ENCODE results near the gene TEX13C.

The TEX13C gene

DNA sequence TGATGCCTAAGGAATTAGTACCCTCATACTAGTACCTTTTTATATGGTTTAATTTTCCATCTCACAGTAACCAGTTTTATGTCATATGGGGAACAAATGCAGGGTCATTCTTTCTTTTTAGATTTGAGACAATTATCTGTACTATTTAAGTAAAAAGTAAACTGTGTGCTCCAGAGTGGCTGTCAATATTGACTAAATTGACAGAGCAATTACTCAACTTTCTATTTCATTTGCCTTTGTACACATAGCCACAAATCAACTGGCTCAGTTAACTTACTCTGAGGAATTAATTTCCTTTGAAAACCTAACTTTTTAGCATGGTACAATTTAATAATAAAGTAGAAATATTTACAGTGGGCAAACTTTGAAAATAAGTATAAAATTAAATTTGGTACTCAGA is 28.5 kb upstream of the TEX13C start:
- no peak overlapping the region for H3K27ac ChIP-seq
- no peak for TF ChIP-seq CTCF (IDR thresholded peaks at IDR 0.05)
- H3K4me1 ChIP-seq = no peaks in the 10 kb centered on the region
- H3K36me3 ChIP-seq = no peaks in the 10 kb centered on the region
- DNase-seq = no peak
- H3K9me3 ChIP-seq = no peaks in the 10 kb centered on the region
- intact Hi-C loops (cut with DNase I; ENCODE audit: low total_unique reads) = no loop called here
- H3K27me3 ChIP-seq = no peaks in the 10 kb centered on the region
- H3K4me3 ChIP-seq = no peak overlapping the region

DNA sequence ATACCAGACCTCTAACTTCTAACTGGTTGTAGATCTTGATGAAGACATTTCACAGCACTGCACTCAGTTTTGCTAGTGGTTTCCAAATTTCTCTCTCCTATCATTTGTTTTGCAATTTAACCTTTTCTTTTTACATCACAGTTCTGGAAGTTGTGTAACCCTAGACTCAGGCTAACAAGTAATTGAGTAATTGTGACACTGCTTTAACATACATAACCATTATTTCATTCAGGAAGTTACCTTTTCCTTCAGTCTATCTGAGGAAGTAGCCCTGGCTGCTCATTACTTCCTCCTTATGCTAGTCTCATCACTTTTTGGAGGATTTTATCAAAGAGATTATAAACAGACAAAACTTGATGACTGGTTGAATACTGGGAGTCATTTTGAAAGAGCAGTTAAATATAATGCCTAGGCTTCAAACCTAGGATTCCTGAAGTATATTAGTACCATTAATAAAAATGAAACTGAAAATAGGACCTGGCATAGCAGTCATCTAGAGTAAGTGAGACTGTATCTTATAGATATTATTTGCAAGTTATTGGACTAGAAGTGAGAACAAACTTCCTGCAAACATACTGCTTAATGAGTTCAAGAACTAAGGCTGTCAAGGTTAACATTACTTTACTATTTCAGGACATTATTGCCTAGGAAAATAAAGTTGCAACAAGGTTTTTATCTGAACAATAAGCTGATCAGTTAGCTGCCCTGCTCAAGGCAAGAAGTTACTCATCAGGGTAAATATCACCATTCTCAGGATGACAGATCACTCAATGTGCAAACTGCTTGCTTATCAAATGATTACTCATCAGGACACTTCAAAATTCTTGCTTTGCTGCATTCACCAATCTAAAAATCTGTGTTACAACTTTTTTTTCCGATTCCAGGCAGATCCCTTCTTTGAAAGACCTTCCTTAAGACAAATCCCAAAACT is 25.6 kb upstream of the TEX13C start:
- TF ChIP-seq CTCF (IDR thresholded peaks at IDR 0.05) = no peak
- Histone ChIP-seq H3K36me3 (no peaks in the 10 kb centered on the region), H3K27ac (no peak overlapping the region), H3K27me3 (no peaks in the 10 kb centered on the region), H3K4me3 (no peak overlapping the region), H3K9me3 (no peaks in the 10 kb centered on the region), H3K4me1 (no peaks in the 10 kb centered on the region)
- no peak for DNase-seq
- intact Hi-C loops (cut with DNase I; ENCODE audit: low total_unique reads) = no loop called here

- Histone ChIP-seq H3K9me3 (no peaks in the 10 kb centered on the region), H3K4me3 (no peak overlapping the region), H3K27ac (no peak overlapping the region), H3K4me1 (no peaks in the 10 kb centered on the region), H3K27me3 (no peaks in the 10 kb centered on the region), H3K36me3 (no peaks in the 10 kb centered on the region)
- no peak for DNase-seq
- no peak for TF ChIP-seq CTCF (IDR thresholded peaks at IDR 0.05)
- intact Hi-C loops (cut with DNase I; ENCODE audit: low total_unique reads) = no loop called here
Measured at GRCh38 chrX:125295337-125295736, 24.3 kb upstream of the TEX13C start.

DNA sequence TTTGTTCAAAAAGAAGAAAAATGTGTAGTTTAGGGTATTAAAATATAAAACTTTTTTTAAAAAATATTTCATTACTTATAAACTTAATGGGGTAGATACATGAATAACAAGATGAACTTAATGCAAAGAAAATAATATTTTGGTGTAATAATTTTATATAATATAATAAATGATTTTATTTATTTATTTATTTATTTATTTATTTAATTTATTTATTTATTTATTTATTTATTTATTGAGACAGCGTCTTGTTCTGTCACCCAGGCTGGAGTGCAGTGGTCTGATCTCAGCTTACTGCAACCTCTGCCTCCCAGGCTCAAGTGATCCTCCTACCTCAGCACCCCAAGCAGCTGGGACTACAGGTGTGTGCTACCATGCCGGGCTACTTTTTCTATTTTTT is 20.8 kb upstream of the TEX13C start:
- Histone ChIP-seq H3K36me3 (no peaks in the 10 kb centered on the region), H3K4me3 (no peak overlapping the region), H3K9me3 (no peaks in the 10 kb centered on the region), H3K27me3 (no peaks in the 10 kb centered on the region), H3K27ac (no peak overlapping the region), H3K4me1 (no peaks in the 10 kb centered on the region)
- no peak for TF ChIP-seq CTCF (IDR thresholded peaks at IDR 0.05)
- DNase-seq = no peak
- intact Hi-C loops (cut with DNase I; ENCODE audit: low total_unique reads) = no loop called here

DNA sequence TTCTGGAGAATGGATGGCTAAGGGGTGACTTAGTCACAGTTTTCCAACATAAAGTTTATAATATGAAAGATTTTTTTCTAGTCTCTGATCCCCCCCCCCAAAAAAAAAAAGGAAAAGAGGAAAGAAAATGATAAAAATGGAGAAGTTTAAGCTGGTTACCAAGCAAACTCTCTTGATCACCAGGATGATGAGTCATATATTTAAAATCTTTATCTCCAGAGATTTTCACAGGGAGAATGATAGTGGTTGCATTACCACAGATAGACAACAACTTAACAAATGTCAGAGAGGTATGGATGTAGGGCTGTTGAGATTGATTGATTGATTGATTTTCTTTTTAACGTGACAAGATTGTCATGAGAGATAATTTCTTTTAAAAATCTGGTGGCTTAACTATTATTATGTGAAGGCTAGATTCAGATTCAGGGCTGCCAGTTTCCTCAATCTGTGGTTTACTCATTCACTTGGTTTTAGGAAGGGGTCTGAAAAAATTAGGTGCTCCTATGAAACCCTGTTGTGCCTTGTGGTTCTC is 13.3 kb upstream of the TEX13C start:
- no peaks in the 10 kb centered on the region for H3K9me3 ChIP-seq
- no peaks in the 10 kb centered on the region for H3K4me1 ChIP-seq
- intact Hi-C loops (cut with DNase I; ENCODE audit: low total_unique reads) = no loop called here
- no peak overlapping the region for H3K27ac ChIP-seq
- H3K27me3 ChIP-seq = no peaks in the 10 kb centered on the region
- no peak for DNase-seq
- H3K4me3 ChIP-seq = no peak overlapping the region
- no peak for TF ChIP-seq CTCF (IDR thresholded peaks at IDR 0.05)
- H3K36me3 ChIP-seq = no peaks in the 10 kb centered on the region
